DOHH2 (cell line): ENCODE data around the gene DPAGT1.

Experiments used
- EZH2phosphoT487 ChIP-seq: fragments of 200-600 bp; sonication (generic); IDR thresholded peaks from 2 replicates; pipeline ENCODE4 v1.6.1; 2017; ENCODE audit warnings: borderline replicate concordance, mild to moderate bottlenecking, antibody characterized with exemption, low read length, moderate library complexity, mixed read lengths
- TF ChIP-seq, protein P1 (sequence below): fragments of 200-600 bp; sonication (generic); IDR thresholded peaks from one replicate; pipeline ENCODE4 v1.5.1; 2014; ENCODE audit warnings: antibody characterized with exemption, mild to moderate bottlenecking, low read depth, low read length; ENCODE audit not compliant: poor library complexity, severe bottlenecking

DNA sequence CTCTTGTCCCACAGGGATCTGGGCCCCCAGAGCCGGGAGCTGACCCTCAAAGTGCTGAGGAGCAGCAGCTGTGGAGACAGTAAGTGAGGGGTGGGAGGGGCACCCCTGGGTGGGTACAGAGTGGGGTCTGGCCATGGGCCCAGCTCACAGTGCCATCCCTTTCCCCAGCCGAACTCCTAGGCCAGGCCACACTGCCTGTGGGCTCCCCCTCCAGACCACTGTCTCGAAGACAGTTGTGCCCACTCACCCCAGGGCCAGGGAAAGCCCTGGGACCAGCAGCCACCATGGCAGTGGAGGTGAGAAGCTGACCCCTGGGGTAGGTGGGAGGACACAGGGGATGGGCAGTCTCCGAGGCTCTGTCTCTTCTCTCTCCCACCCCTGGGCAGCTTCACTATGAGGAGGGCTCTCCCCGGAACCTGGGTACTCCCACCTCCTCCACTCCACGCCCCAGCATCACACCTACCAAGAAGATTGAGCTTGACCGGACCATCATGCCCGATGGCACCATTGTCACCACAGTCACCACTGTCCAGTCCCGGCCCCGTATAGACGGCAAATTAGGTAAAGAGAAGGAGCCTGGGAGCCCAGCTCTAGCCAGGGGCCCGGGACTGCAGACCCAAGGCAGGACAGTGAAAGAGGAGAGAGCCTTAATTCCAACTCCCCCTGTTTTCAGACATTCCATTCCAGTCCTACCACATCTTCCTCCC lies 10.8 kb upstream of the DPAGT1 start:
- TF ChIP-seq, protein P1, sequence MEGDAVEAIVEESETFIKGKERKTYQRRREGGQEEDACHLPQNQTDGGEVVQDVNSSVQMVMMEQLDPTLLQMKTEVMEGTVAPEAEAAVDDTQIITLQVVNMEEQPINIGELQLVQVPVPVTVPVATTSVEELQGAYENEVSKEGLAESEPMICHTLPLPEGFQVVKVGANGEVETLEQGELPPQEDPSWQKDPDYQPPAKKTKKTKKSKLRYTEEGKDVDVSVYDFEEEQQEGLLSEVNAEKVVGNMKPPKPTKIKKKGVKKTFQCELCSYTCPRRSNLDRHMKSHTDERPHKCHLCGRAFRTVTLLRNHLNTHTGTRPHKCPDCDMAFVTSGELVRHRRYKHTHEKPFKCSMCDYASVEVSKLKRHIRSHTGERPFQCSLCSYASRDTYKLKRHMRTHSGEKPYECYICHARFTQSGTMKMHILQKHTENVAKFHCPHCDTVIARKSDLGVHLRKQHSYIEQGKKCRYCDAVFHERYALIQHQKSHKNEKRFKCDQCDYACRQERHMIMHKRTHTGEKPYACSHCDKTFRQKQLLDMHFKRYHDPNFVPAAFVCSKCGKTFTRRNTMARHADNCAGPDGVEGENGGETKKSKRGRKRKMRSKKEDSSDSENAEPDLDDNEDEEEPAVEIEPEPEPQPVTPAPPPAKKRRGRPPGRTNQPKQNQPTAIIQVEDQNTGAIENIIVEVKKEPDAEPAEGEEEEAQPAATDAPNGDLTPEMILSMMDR = no peak
- TF ChIP-seq EZH2phosphoT487 = no peak
